Medulla oblongata (tissue), 1 donor: ENCODE results near the gene TPSAB1.
"Not testable (repeated sequence)": the region's sequence is repeated elsewhere in the genome, so short reads cannot be mapped to it uniquely, and the experiment has no call there.

ENCODE experiments used
- DNase-seq: peaks from one replicate; pipeline ENCODE4 v3.0.0-alpha.2; 2015; ENCODE audit errors: extremely low spot score

TPSAB1 gene

DNA sequence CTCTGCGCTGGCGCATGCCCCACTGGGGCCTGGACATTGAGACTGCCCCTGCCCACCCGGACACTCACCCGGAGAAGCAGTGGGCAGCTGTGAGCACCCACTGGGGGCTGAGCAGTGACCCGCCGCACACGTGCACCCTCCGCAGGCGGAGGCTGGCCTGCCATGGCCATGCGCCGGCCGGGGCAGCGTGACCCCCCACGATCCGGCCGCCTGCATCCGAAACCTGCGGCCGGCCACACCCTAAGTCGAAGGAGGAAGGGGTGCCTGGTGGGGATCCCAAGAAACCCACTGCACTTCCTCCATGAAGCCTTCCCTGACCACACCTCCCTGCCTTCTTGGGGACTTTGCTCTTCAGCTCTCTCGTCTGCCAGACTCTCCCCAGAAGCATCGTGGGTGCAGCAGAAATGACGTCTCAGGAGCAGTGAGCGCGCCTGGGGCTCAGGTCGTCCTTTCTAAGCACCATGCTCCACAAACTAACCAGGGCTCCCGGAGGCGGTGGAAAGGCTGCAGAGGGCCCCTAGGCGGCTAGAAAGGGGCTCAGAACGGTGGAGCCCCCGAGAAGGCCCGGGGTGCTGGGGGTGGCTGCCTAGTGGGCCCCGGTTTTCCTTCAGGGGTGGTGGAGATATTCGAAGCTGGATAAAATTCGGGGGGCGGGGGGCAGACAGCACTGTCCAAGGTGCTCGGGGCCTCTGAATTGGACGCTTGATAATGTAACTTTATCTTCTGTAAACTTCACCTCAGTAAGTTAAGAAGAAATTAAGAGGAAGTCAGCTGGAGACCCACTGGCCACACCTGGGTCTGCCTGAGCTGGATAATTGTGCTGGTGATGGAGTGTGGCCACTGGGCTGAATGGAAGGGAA is 16.9 kb upstream of the TPSAB1 start:
- DNase-seq = no peak

DNA sequence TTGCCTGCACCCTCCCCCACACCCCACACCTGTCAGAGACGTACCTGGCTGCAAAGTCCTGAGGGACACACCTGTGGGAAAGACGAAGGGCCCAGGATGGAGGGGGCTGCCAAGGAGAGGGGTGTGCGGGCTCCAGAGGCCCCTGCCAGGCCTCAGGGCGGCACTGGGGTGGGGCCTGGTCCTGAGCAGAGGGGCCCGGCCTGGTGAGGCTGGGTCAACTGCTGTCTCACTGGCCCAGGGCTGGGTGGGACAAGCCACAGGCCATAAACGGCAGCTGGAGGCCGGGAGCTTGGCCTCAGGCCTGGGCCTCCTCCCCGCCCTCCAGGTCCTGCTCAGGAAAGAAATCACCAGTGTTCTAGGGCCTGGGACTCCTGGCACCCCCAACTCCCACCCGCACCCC is 15.9 kb upstream of the TPSAB1 start:
- DNase-seq = no peak

DNA sequence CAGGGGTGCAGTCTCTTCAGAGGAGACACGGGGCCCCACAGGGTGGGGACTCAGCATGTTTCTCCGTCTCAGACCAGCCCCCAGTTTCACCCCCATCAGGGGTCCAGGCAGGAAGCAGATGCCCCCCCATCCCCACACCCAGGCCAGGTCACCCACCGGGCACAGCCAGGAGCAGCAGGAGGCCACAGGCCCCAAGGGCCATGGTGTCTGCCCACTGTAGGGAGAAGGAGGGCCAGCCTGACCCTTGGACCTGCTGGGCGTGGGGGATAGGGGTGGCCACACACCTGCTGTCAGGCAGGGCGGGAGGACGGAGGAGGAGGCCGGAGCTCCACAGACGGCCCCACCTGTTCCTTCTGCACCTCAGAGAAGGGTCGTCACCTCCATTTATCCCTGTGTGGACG is 15.5 kb upstream of the TPSAB1 start, which contains the start of gene TPSG1:
TSS of gene TPSG1 (minus strand) at position 218 of the 401 bp plus-strand sequence. CDS start at position 202, 16 bp downstream.
- DNase-seq = no peak

DNA sequence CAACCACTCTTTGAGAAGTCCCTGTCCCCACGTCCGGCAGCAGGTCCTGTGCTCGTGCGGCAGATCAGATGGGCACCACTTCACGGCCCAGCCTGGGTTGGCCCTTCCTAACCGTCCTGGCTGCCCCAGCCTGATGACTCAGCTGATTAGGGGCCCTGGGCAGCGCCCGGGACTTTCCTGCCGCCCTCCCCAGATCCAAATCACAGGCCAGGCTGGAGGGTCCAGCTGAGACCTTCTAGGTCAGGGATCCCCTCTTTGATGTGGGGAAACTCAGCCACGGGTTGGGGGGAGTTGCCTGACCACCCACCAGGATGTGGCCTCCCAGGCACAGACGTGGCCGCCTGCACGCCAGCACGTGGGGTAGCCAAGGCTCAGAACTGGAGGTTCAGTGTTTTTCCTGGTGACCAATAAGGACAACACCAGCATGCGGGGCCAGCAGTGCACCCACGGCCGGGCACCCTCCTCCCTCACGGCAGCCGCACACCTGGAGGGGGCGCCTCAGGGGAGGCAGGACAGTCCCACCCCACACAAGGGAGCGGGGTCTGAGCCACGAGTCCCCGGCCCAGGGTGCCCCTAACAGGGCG is 14.7 kb upstream of the TPSAB1 start:
- DNase-seq = not testable (repeated sequence)

DNA sequence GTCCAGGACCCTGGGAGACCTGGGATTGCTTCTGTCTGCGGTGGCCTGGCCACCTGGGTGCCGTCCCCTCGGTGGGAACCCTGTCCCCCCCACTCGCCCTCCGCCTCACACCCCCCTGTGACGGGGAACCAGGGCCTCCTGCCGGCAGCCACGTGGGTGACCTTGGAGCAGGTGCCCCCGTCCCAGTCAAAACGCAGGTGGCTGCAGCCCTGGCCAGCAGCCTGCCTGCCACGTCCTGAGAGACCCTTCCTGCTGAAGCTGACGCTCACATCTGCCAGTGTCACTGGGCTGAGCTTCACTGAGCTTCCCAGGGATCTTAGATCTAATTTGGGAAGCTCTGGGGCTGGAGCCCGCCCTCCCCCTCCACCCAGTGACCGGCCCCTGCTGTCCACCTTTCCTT is 13.8 kb upstream of the TPSAB1 start:
- DNase-seq = not testable (repeated sequence)

DNA sequence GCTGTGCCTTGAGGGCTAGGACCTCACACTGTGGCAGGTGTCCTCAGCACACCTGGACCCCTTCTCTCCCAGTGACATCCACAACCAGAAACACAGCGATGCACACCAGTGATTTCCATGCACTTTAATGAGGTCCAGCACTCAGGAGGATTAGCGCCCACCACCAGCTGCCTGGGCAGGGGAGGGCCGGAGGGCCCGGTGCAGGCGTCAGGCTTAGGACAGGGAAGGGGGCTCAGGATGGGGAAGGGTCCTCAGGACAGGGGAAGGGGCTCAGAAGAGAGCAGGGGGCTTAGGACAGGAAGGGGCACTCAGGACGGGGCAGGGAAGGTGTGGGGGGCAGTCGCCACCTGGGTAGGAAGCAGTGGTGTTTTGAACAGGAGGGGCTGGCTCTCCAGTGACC is 12.3 kb upstream of the TPSAB1 start:
- not testable (repeated sequence) for DNase-seq

DNA sequence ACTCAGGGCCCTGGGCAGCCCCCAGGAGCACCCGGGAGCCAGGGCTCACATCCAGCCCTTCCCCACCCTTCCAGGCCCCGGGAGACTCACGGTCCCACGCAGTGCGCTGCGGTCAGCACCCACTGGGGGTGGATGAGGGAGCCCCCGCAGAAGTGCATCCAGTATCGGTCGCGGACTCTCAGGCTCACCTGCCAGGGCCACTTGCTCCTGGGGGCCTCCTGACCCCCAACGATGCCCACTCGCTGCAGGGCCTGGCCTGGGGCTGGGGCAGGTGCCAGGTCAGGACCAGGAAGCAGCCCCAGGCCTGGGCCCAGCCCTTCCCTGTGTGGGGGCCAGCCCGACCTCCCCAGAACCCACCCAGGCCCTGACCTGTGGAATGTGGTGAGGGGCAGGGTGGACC is 11.0 kb upstream of the TPSAB1 start:
- DNase-seq = not testable (repeated sequence)

DNA sequence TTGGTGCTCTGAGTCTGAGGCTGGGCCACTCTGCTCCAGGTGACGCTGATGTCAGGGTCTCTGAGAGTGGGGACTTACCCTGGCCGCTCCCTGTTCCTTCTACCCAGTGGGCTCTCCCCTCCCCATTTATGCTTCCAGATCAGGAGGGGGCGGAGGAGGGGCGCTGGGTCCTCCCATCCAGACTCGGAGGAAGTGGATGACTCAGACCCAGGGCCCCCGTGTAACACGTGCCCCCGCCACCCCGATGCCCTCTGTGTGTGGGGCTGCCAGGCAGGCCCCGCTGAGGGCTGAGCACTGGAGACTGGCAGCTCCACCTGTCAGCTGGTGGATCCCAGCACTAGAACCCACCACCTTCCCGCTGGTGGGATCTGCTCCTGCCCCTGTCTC is 10.4 kb upstream of the TPSAB1 start, which contains the start of gene TPSB2:
TSS of gene TPSB2 (minus strand) at position 101 of the 387 bp plus-strand sequence. CDS start 233 bp downstream, outside the sequence.
- not testable (repeated sequence) for DNase-seq

DNA sequence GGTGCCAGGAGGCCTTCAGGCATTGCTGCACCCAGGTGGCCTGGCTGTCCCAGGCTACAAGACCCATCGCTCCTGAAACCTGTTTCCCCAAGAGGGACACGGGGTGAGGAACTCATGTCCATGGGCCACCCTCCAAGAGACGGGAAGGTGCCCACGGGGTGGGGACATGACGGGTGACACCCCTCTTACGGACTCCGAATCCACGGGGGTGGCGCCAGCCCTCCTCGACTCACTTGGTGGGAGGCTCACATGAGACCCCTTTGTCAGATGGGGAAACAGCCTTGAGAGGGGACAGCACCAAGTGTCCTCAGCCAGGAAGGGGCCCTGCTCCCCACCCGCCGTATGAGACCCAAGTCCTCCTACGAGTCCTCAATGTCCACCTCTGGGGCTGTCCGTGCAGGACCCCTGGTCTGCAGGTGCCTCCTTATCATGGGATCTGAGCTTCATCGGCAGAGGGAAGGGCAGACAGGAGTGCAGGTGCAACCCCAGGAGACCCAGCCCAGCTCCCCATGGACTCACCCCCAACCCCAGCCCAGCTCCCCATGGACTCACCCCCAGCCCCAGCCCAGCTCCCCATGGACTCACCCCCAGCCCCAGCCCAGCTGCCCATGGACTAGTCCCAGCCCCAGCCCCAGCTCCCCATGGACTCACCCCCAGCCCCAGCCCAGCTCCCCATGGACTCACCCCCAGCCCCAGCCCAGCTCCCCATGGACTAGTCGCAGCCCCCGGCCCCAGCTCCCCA is 9.9 kb upstream of the TPSAB1 start:
- not testable (repeated sequence) for DNase-seq

DNA sequence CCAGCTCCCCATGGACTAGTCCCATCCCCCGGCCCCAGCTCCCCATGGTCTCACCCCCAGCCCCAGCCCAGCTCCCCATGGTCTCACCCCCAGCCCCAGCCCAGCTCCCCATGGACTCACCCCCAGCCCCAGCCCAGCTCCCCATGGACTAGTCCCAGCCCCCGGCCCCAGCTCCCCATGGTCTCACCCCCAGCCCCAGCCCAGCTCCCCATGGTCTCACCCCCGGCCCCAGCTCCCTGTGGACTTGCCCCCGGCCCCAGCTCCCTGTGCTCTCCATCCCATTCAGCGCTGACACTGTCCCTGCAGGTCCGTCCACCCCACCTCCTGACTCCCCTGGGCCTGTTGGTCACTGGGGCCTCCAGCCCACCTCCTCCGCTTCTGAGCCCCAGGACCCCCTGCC is 9.2 kb upstream of the TPSAB1 start:
- not testable (repeated sequence) for DNase-seq

DNA sequence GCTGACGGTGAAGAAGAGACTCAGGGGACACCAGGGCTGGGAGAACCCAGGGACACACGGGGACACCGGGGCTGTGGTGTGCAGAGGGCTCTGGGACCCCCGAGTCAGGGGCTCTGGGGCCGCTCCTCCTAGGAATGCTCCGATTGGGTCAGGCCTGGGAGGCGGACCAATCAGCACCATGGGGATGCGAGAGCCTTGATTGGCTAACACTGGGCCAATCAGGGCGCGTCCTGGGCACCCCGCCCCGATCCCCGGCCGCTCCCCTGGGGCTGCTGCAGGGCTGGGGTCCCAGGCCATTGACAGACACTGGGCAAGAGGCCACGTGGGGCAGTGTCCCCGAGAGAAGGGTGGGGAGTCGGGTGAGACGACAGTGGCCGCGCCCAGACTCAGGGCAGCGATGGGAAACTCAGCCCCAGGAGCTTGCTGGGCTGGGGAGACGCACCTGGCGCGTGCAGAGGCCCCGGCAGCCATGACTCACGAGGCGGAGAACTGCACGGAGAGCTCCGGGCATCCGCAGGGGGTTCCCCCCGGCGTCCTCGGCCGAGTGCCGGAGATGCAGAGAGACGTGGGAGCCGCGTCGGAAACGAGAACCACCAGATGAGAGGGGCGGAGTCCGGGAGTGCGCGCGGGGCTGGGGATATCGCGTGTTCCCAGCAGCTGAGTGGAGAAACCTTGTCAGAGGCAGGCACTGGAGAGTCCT is 8.3 kb upstream of the TPSAB1 start:
- not testable (repeated sequence) for DNase-seq

DNA sequence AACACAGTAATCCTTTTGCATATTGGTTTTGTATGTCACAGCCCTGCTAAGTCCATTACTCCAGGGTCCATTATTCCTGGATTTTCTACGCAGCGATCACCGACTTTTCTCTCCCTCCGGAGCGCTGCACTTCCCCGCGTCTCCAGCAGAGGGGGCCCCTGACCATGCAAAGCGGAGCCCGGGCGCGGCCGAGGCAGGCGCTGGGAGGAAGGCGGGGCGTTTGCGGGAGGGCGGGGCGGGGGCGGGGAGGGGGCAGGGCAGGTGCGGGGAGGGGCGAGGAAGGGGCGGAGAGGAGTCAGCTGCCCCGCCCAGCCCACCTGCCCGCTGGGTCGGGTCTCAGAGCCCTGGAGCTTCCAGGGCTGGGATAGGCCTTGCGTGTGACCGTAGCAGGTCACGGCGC is 3.8 kb upstream of the TPSAB1 start:
- DNase-seq = not testable (repeated sequence)

DNA sequence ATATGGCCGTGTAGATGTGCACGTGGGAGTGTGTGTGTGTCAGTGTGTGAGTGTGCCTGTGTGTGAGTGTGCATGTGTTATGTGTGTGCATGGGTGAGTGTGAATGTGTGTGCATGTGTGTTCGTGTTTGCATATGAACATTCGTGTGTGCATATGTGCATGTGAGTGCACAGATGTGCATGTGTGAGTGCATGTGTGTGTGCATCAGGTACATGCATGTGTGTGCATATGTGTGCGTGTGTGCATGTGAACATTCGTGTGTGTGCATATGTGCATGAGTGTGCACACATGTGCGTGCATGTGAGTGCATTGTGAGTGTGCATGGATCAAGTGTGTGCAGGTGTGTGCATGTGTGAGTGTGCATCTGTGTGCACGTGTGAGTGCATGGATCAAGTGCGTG is 2.5 kb upstream of the TPSAB1 start:
- no peak for DNase-seq

DNA sequence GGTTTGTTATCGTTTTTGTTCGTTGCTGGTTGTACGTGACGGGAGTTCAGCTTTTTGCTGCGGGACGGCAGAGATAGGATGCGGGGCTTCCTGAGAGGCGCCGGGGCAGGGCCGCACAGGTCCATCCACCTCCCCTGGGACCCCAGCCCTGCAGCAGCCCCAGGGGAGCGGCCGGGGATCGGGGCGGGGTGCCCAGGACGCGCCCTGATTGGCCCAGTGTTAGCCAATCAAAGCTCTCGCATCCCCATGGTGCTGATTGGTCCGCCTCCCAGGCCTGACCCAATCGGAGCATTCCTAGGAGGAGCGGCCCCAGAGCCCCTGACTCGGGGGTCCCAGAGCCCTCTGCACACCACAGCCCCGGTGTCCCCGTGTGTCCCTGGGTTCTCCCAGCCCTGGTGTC is 1.6 kb upstream of the TPSAB1 start:
- not testable (repeated sequence) for DNase-seq

DNA sequence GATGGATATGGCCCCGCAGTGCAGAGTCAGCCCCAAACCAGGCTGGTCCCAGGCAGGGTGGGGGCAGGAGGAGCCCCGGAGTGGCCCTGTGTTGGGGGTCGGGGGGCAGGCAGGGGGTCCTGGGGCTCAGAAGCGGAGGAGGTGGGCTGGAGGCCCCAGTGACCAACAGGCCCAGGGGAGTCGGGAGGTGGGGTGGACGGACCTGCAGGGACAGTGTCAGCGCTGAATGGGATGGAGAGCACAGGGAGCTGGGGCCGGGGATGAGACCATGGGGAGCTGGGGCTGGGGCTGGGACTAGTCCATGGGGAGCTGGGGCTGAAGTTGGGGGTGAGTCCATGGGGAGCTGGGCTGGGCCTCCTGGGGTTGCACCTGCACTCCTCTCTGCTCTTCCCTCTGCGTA is 930 bp upstream of the TPSAB1 start:
- not testable (repeated sequence) for DNase-seq

DNA sequence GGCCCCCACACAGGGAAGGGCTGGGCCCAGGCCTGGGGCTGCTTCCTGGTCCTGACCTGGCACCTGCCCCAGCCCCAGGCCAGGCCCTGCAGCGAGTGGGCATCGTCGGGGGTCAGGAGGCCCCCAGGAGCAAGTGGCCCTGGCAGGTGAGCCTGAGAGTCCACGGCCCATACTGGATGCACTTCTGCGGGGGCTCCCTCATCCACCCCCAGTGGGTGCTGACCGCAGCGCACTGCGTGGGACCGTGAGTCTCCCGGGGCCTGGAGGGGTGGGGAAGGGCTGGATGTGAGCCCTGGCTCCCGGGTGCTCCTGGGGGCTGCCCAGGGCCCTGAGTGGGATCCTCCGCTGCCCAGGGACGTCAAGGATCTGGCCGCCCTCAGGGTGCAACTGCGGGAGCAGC is 576 bp downstream of the TPSAB1 start:
- not testable (repeated sequence) for DNase-seq

DNA sequence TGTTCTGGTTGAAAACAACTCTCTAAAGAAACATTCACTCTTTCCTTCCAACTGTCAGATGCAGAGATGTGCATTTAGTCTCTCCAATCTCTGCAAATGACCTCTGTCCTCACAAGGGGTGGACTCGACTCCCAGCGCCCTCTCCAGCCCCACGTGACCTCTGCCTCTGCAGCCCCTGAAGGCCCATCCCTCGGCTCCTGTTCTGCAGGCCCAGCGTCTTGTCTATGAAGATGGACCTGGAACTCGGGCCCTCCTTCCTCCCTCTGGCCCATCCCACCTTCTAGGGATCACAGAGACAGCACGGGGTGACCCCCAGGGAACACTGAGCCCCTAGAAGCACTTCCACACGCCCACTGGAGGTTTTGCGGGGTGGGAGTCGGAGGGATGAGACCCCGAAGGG is 2.9 kb downstream of the TPSAB1 start:
- not testable (repeated sequence) for DNase-seq

DNA sequence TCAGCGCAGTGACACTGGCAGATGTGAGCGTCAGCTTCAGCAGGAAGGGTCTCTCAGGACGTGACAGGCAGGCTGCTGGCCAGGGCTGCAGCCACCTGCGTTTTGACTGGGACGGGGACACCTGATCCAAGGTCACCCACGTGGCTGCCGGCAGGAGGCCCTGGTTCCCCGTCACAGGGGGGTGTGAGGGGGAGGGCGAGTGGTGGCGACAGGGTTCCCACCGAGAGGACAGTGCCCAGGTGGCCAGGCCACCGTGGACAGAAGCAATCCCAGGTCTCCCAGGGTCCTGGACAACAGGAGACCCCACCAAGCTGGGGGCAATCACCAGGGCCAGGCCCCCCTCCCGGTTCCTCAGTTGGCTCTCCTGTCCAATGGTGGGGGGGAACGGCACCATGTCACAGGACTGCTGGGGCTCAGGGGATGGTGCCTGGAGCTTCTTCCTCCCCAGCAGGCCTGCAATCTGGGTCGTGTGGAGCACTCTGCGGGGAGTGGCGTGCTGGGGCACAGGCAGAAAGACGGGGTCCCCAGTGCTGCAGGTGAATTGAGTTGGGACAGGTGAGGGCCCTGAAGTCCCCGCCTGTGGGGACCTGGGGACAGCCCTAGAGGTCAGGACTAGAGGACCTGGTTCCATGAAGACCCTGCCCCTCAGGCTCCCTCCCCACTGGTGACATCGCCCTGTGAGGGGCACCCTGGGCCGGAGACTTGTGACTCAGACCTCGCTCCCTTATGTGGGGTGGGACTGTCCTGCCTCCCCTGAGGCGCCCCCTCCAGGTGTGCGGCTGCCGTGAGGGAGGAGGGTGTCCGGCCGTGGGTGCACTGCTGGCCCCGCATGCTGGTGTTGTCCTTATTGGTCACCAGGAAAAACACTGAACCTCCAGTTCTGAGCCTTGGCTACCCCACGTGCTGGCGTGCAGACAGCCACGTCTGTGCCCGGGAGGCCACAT is 3.7 kb downstream of the TPSAB1 start:
- DNase-seq = not testable (repeated sequence)

DNA sequence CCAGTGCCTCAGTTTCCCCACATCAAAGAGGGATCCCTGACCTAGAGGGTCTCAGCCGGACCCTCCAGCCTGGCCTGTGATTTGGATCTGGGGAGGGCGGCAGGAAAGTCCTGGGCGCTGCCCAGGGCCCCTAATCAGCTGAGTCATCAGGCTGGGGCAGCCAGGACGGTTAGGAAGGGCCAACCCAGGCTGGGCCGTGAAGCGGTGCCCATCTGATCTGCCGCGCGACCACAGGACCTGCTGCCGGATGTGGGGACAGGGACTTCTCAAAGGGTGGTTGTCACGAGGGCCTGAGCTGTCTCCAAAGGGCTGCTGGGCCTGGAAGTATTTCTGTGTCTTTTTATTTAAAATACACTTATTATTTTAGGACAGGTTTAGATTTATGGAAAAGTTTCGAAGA is 4.4 kb downstream of the TPSAB1 start:
- no peak for DNase-seq

DNA sequence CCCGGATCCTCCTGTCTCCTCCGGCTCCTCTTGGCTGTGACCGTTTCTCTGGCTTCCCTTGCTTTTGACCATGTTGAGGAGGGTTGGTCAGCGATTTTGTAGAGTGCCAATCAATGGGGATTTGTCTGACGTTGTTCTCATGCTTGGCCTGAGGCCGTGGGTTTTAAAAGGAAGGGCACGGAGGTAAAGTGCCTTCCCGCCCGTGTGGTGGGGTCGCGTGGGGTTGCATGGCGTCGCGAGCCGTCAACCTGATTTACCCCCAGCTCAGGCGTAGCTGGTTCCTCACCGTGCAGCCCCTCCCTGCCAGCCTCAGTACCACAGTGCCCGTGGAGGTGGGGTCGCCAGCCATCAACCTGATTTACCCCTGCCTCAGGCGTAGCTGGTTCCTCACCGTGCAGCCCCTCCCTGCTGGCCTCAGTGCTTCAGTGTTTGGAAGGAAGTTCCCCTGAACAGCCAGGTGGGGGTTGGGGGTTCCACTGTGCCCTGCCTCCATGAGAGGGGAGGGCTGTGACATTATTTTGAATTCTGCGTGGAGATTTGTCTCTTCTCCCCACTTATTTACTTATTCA is 5.0 kb downstream of the TPSAB1 start:
- no peak for DNase-seq
